Measurements from ENCODE around the gene FNDC3B. TPM values are rescaled to one million over a fixed set of nuclear protein-coding genes. Genes with fewer than 3 reads are reported as not detected.

Gene FNDC3B
- total RNA-seq, 1 donor from 2014 or later = 29.5 TPM

- Mint-ChIP-seq H3K27ac (no peak overlapping the region), H3K36me3 (peaks cover 15% of the 10 kb centered on the region), H3K9me3 (peaks cover 2% of the 10 kb centered on the region), H3K4me1 (peaks cover 38% of the 10 kb centered on the region), H3K27me3 (ENCODE audit: insufficient read depth, low read depth) (no peaks in the 10 kb centered on the region), H3K4me3 (no peak overlapping the region)
- Histone ChIP-seq H3K36me3 (no peaks in the 10 kb centered on the region), H2AFZ (replicated peaks) (no peak overlapping the region), H3K9me3 (ENCODE audit: low read depth) (no peaks in the 10 kb centered on the region), H3K27ac (no peak overlapping the region), H3F3A (ENCODE audit: low read depth) (peaks cover 9% of the 10 kb centered on the region), H3K27me3 (no peaks in the 10 kb centered on the region), H3K79me2 (ENCODE audit: low read depth) (peaks cover 37% of the 10 kb centered on the region), H4K20me1 (ENCODE audit: low read depth) (peaks cover 21% of the 10 kb centered on the region), H3K4me2 (no peak overlapping the region), H3K4me1 (no peaks in the 10 kb centered on the region), H3K9ac (no peak overlapping the region), H3K4me3 (no peak overlapping the region)
- DNase-seq (ENCODE audit: low spot score) = no peak
- TF ChIP-seq CTCF (IDR thresholded peaks at IDR 0.05) = no peak
- TF ChIP-seq EZH2phosphoT487 (IDR thresholded peaks at IDR 0.05) = no peak
- TF ChIP-seq EZH2 (IDR thresholded peaks at IDR 0.05) = no peak
Observed at GRCh38 chr3:172216267-172216666, 176.9 kb downstream of the FNDC3B start.

GRCh38 chr3:172216911-172217310, 177.5 kb downstream of the FNDC3B start:
- Histone ChIP-seq H3K27ac (no peak overlapping the region), H4K20me1 (ENCODE audit: low read depth) (peaks cover 20% of the 10 kb centered on the region), H3K36me3 (no peaks in the 10 kb centered on the region), H3F3A (ENCODE audit: low read depth) (peaks cover 9% of the 10 kb centered on the region), H3K4me1 (no peaks in the 10 kb centered on the region), H3K79me2 (ENCODE audit: low read depth) (peaks cover 42% of the 10 kb centered on the region), H3K9ac (no peak overlapping the region), H3K4me2 (no peak overlapping the region), H3K9me3 (ENCODE audit: low read depth) (no peaks in the 10 kb centered on the region), H3K27me3 (no peaks in the 10 kb centered on the region), H3K4me3 (no peak overlapping the region), H2AFZ (replicated peaks) (no peak overlapping the region)
- H3K27ac Mint-ChIP-seq = peak overlapping the region; percentile 70
- H3K9me3 Mint-ChIP-seq = peaks cover 2% of the 10 kb centered on the region
- peaks cover 43% of the 10 kb centered on the region for H3K4me1 Mint-ChIP-seq
- DNase-seq (ENCODE audit: low spot score) = no peak
- no peak for TF ChIP-seq EZH2 (IDR thresholded peaks at IDR 0.05)
- no peak for TF ChIP-seq CTCF (IDR thresholded peaks at IDR 0.05)
- TF ChIP-seq EZH2phosphoT487 (IDR thresholded peaks at IDR 0.05) = no peak
- H3K4me3 Mint-ChIP-seq = no peak overlapping the region
- no peaks in the 10 kb centered on the region for H3K27me3 Mint-ChIP-seq (ENCODE audit: insufficient read depth, low read depth)
- peaks cover 15% of the 10 kb centered on the region for H3K36me3 Mint-ChIP-seq

GRCh38 chr3:172217877-172218276, 178.5 kb downstream of the FNDC3B start:
- Mint-ChIP-seq H3K9me3 (peaks cover 2% of the 10 kb centered on the region), H3K27ac (no peak overlapping the region), H3K4me1 (peaks cover 47% of the 10 kb centered on the region), H3K36me3 (peaks cover 14% of the 10 kb centered on the region), H3K27me3 (ENCODE audit: insufficient read depth, low read depth) (no peaks in the 10 kb centered on the region), H3K4me3 (no peak overlapping the region)
- peaks cover 44% of the 10 kb centered on the region for H3K79me2 ChIP-seq (ENCODE audit: low read depth)
- DNase-seq (ENCODE audit: low spot score) = no peak
- no peaks in the 10 kb centered on the region for H3K36me3 ChIP-seq
- no peak overlapping the region for H3K27ac ChIP-seq
- H3K4me1 ChIP-seq = peaks cover 5% of the 10 kb centered on the region
- H4K20me1 ChIP-seq (ENCODE audit: low read depth) = peaks cover 30% of the 10 kb centered on the region
- no peak overlapping the region for H2AFZ ChIP-seq (replicated peaks)
- H3K9ac ChIP-seq = no peak overlapping the region
- H3K27me3 ChIP-seq = no peaks in the 10 kb centered on the region
- H3K4me3 ChIP-seq = no peak overlapping the region
- H3F3A ChIP-seq (ENCODE audit: low read depth) = peaks cover 9% of the 10 kb centered on the region
- H3K9me3 ChIP-seq (ENCODE audit: low read depth) = no peaks in the 10 kb centered on the region
- TF ChIP-seq CTCF (IDR thresholded peaks at IDR 0.05) (no peak), EZH2 (IDR thresholded peaks at IDR 0.05) (no peak), EZH2phosphoT487 (IDR thresholded peaks at IDR 0.05) (no peak)
- no peak overlapping the region for H3K4me2 ChIP-seq

All from neural progenitor cell (in vitro differentiated cells).